WTC11 (cell line): ENCODE data around the gene NDRG2. TPM values are rescaled to one million over a fixed set of nuclear protein-coding genes. Genes with fewer than 3 reads are reported as not detected.

Experiments used
- ATAC-seq: fragments of 200-7000 bp; cut with Tn5 transposase; 2 replicates; pipeline ENCODE4 v1.10.0; 2021; ENCODE audit warnings: mild to moderate bottlenecking, moderate library complexity
- CTCF ChIA-PET: fragments of 300-600 bp; sonication (Branson Sonifier 250); formaldehyde crosslinking; loops from one replicate; lab custom pipeline; 2021; ENCODE audit warnings: antibody characterized with exemption; lab: Charles Lee
- POLR2A ChIA-PET: fragments of 350-600 bp; sonication (Branson Sonifier 250); formaldehyde crosslinking; loops from one replicate; lab custom pipeline; 2021; ENCODE audit warnings: antibody characterized with exemption; lab: Charles Lee
- DNase-seq: peaks from one replicate; pipeline ENCODE4 v3.0.0; 2021; ENCODE audit warnings: low spot score
- H3K27ac Mint-ChIP-seq: 2 replicates; pipeline ENCODE4 v1.8.0; 2021; ENCODE audit warnings: mixed read lengths
- H3K27me3 Mint-ChIP-seq: 2 replicates; pipeline ENCODE4 v1.8.0; 2021; ENCODE audit warnings: low read depth, mild to moderate bottlenecking, moderate library complexity, mixed read lengths
- H3K36me3 Mint-ChIP-seq: 2 replicates; pipeline ENCODE4 v1.8.0; 2021; ENCODE audit warnings: mixed read lengths
- H3K4me1 Mint-ChIP-seq: 2 replicates; pipeline ENCODE4 v1.8.0; 2022; ENCODE audit warnings: mixed read lengths
- H3K4me3 Mint-ChIP-seq: 2 replicates; pipeline ENCODE4 v1.8.0; 2021; ENCODE audit warnings: mild to moderate bottlenecking, moderate library complexity, mixed read lengths
- H3K9me3 Mint-ChIP-seq: 2 replicates; pipeline ENCODE4 v1.8.0; 2021; ENCODE audit warnings: mixed read lengths
- ATF1 ChIP-seq: sonication (generic); formaldehyde crosslinking; IDR thresholded peaks from 2 replicates; pipeline ENCODE4 v1.8.1; 2023; ENCODE audit warnings: mild to moderate bottlenecking, moderate library complexity, missing genetic modification reagents
- ATF3 ChIP-seq: sonication (generic); formaldehyde crosslinking; conservative IDR thresholded peaks from 2 replicates; pipeline ENCODE4 v1.8.1; 2022; ENCODE audit warnings: mild to moderate bottlenecking, missing genetic modification reagents
- FOXK1 ChIP-seq: sonication (generic); formaldehyde crosslinking; IDR thresholded peaks from 2 replicates; pipeline ENCODE4 v1.8.0; 2022; ENCODE audit warnings: mild to moderate bottlenecking, moderate library complexity, missing genetic modification reagents
- GRHL2 ChIP-seq: fragments of 250-450 bp; sonication (Bioruptor Pico); IDR thresholded peaks from 2 replicates; pipeline ENCODE4 v1.8.0; 2022; ENCODE audit warnings: mild to moderate bottlenecking, moderate library complexity; ENCODE audit not compliant: insufficient replicate concordance, severe bottlenecking
- GTF2I ChIP-seq: fragments of 250-450 bp; sonication (Bioruptor Pico); conservative IDR thresholded peaks from 2 replicates; pipeline ENCODE4 v1.4.0; 2021; ENCODE audit warnings: mild to moderate bottlenecking
- MAX ChIP-seq: sonication (generic); formaldehyde crosslinking; IDR thresholded peaks from 2 replicates; pipeline ENCODE4 v1.8.0; 2022; ENCODE audit warnings: mild to moderate bottlenecking, missing genetic modification reagents
- NR1H2 ChIP-seq: sonication (generic); formaldehyde crosslinking; IDR thresholded peaks from 2 replicates; pipeline ENCODE4 v1.9.0; 2021; ENCODE audit warnings: mild to moderate bottlenecking, moderate library complexity, missing genetic modification reagents
- NR3C1 ChIP-seq: sonication (generic); formaldehyde crosslinking; conservative IDR thresholded peaks from 2 replicates; pipeline ENCODE4 v1.8.1; 2023; ENCODE audit warnings: low read depth, mild to moderate bottlenecking, missing genetic modification reagents
- OVOL2 ChIP-seq: fragments of 250-450 bp; sonication (Bioruptor Pico); IDR thresholded peaks from 2 replicates; pipeline ENCODE4 v1.9.0; 2021; ENCODE audit warnings: mild to moderate bottlenecking, borderline replicate concordance
- RORB ChIP-seq: fragments of 250-450 bp; sonication (Bioruptor Pico); IDR thresholded peaks from 2 replicates; pipeline ENCODE4 v1.9.0; 2021; ENCODE audit warnings: mild to moderate bottlenecking
- SMAD4 ChIP-seq: sonication (generic); formaldehyde crosslinking; IDR thresholded peaks from 2 replicates; pipeline ENCODE4 v1.8.0; 2022; ENCODE audit warnings: mild to moderate bottlenecking, missing genetic modification reagents
- ZNF138 ChIP-seq: sonication (generic); formaldehyde crosslinking; conservative IDR thresholded peaks from 2 replicates; pipeline ENCODE4 v1.8.1; 2022; ENCODE audit warnings: mild to moderate bottlenecking, moderate library complexity, missing genetic modification reagents
- ZNF263 ChIP-seq: sonication (generic); formaldehyde crosslinking; IDR thresholded peaks from 2 replicates; pipeline ENCODE4 v1.8.1; 2022; ENCODE audit warnings: low read depth, mild to moderate bottlenecking, moderate library complexity, missing genetic modification reagents
- ZNF281 ChIP-seq: sonication (generic); formaldehyde crosslinking; IDR thresholded peaks from 2 replicates; pipeline ENCODE4 v1.8.0; 2023; ENCODE audit warnings: mild to moderate bottlenecking, missing genetic modification reagents
- ZNF671 ChIP-seq: fragments of 250-450 bp; sonication (Bioruptor Pico); IDR thresholded peaks from 2 replicates; pipeline ENCODE4 v1.8.0; 2021; ENCODE audit warnings: mild to moderate bottlenecking
- total RNA-seq: library from RNA; stranded (reverse); gene quantifications from 3 replicates; pipeline ENCODE4 v1.2.3, GENCODE V29; 2021
- TF ChIP-seq, protein P1 (sequence below): sonication (generic); formaldehyde crosslinking; IDR thresholded peaks from 2 replicates; pipeline ENCODE4 v1.8.0; 2022; ENCODE audit warnings: mild to moderate bottlenecking, missing genetic modification reagents
- TF ChIP-seq, protein P2 (sequence below): fragments of 200-600 bp; IDR thresholded peaks from 2 replicates; pipeline ENCODE4 v1.8.0; 2022; ENCODE audit warnings: antibody characterized with exemption

Gene NDRG2
- total RNA-seq, 1 experiment from 2014 or later, result 32.2 TPM

- TF ChIP-seq, protein P1, sequence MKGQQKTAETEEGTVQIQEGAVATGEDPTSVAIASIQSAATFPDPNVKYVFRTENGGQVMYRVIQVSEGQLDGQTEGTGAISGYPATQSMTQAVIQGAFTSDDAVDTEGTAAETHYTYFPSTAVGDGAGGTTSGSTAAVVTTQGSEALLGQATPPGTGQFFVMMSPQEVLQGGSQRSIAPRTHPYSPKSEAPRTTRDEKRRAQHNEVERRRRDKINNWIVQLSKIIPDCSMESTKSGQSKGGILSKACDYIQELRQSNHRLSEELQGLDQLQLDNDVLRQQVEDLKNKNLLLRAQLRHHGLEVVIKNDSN (CRISPR knock-in tag), result no peak
- TF ChIP-seq, protein P2, sequence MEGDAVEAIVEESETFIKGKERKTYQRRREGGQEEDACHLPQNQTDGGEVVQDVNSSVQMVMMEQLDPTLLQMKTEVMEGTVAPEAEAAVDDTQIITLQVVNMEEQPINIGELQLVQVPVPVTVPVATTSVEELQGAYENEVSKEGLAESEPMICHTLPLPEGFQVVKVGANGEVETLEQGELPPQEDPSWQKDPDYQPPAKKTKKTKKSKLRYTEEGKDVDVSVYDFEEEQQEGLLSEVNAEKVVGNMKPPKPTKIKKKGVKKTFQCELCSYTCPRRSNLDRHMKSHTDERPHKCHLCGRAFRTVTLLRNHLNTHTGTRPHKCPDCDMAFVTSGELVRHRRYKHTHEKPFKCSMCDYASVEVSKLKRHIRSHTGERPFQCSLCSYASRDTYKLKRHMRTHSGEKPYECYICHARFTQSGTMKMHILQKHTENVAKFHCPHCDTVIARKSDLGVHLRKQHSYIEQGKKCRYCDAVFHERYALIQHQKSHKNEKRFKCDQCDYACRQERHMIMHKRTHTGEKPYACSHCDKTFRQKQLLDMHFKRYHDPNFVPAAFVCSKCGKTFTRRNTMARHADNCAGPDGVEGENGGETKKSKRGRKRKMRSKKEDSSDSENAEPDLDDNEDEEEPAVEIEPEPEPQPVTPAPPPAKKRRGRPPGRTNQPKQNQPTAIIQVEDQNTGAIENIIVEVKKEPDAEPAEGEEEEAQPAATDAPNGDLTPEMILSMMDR, result no peak
- TF ChIP-seq ATF3 (no peak), ATF1 (CRISPR knock-in tag) (no peak), SMAD4 (CRISPR knock-in tag) (no peak), ZNF281 (CRISPR knock-in tag) (no peak), RORB (CRISPR knock-in tag) (no peak), NR1H2 (no peak), ZNF138 (CRISPR knock-in tag) (no peak), GTF2I (CRISPR knock-in tag) (no peak), FOXK1 (0 out of 2 replicates have a peak, but pooled peaks have one; percentile 1), NR3C1 (no peak), OVOL2 (CRISPR knock-in tag) (no peak), ZNF671 (CRISPR knock-in tag) (no peak)
- TF ChIP-seq, all 79 proteins: peak for 7
Measured at GRCh38 chr14:21069388-21070082, 44.7 kb upstream of the NDRG2 start (continued).

- H3K27ac Mint-ChIP-seq, result peak overlapping the region; percentile 72; the same call in 1 of the 2 replicates
- POLR2A ChIA-PET, result interaction anchor here (0.9 to 1.4 kb wide), 8 partner anchors 19 to 36 kb away, joined by 3 to 8 read pairs (median 4); no protein-coding TSS in a partner anchor
- H3K27me3 Mint-ChIP-seq, result peaks cover 6% of the 10 kb centered on the region; the same call in 1 of the 2 replicates
- ATAC-seq, result 0 out of 2 replicates have a peak, but pooled peaks have one; percentile 0
- H3K36me3 Mint-ChIP-seq, result peaks cover 10% of the 10 kb centered on the region
- CTCF ChIA-PET, result interaction anchor here (0.5 to 5.9 kb wide), 41 partner anchors 10 to 406 kb away, joined by 3 to 142 read pairs (median 4); partner anchors contain the start of genes NDRG2, SLC39A2, TMEM253 and ZNF219
- peak; percentile 62 for DNase-seq
- TF ChIP-seq MAX (CRISPR knock-in tag) (peak; percentile 24; the same call in 1 of the 2 replicates), ZNF263 (no peak), GRHL2 (CRISPR knock-in tag) (no peak), FOXK1 (0 out of 2 replicates have a peak, but pooled peaks have one; percentile 7)
- H3K9me3 Mint-ChIP-seq, result no peaks in the 10 kb centered on the region
- H3K4me1 Mint-ChIP-seq, result peaks cover 33% of the 10 kb centered on the region
- peak overlapping the region; percentile 89 for H3K4me3 Mint-ChIP-seq
Measured at GRCh38 chr14:21068521-21069387, 43.9 kb upstream of the NDRG2 start.
